Prostate gland (tissue), 2 donors: ENCODE results near the gene SELENOM. TPM values are rescaled to one million over a fixed set of nuclear protein-coding genes. Genes with fewer than 3 reads are reported as not detected.

ENCODE experiments used
- DNase-seq: peaks from one replicate; pipeline ENCODE4 v3.0.0-alpha.2; 2019; ENCODE audit warnings: low spot score
- H3K27ac ChIP-seq, 2 donors: fragments of 200-600 bp; sonication (generic); 2 replicates each; pipeline ENCODE4 v1.5.1; 2017 to 2019
- H3K27me3 ChIP-seq: fragments of 200-600 bp; sonication (generic); replicated peaks from 2 replicates; pipeline ENCODE4 v1.5.1; 2019; ENCODE audit not compliant: insufficient read depth
- H3K36me3 ChIP-seq, 2 donors: fragments of 200-600 bp; sonication (generic); 1 replicate in 1 of 2; 2 replicates in 1 of 2; pipeline versions ENCODE4 v1.5.1 to v1.8.1; 2017 to 2019
- H3K4me1 ChIP-seq: fragments of 200-600 bp; sonication (generic); replicated peaks from 2 replicates; pipeline ENCODE4 v1.5.1; 2019
- H3K4me3 ChIP-seq, 2 donors: fragments of 200-600 bp; sonication (generic); 2 replicates each; pipeline ENCODE4 v1.5.1; 2017 to 2019
- H3K9me3 ChIP-seq: fragments of 200-600 bp; sonication (generic); 2 replicates; pipeline ENCODE4 v1.5.1; 2017
- POLR2A ChIP-seq: fragments of 450-650 bp; IDR thresholded peaks from one replicate; pipeline ENCODE4 v1.6.1; 2016; ENCODE audit warnings: antibody characterized with exemption, mild to moderate bottlenecking
- POLR2AphosphoS5 ChIP-seq: sonication (generic); formaldehyde crosslinking; IDR thresholded peaks from one replicate; pipeline ENCODE4 v1.6.1; 2017; ENCODE audit warnings: antibody characterized with exemption
- WGBS: methylation state at CpG from one replicate; pipeline ENCODE4 v1.1.5; 2018; 5-methylcytosine and 5-hydroxymethylcytosine counted together
- intact Hi-C: fragments of 100-400 bp; cut with DNase I; formaldehyde crosslinking; loops from one replicate; pipeline ENCODE4 v1.14.2; 2022
- total RNA-seq, 2 donors: library from RNA; depleted of rRNA; stranded (reverse); fragments of >200 nt; gene quantifications; one replicate each; pipeline ENCODE4 v1.1.0, GENCODE V29; 2016
- TF ChIP-seq, protein P1 (sequence below), 4 experiments: fragments of 200-600 bp in 2 of 4; fragments of 450-650 bp in 2 of 4; sonication (generic) in 2 of 4; IDR thresholded peaks; 1 replicate in 3 of 4; 2 replicates in 1 of 4; pipeline ENCODE4 v1.5.1; 2016 to 2019; ENCODE audit warnings: antibody characterized with exemption in 4 of 4, mild to moderate bottlenecking in 2 of 4, moderate library complexity in 2 of 4

SELENOM gene, protein sequence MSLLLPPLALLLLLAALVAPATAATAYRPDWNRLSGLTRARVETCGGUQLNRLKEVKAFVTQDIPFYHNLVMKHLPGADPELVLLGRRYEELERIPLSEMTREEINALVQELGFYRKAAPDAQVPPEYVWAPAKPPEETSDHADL
- 100 to 1,000 TPM; 382 to 434 TPM for total RNA-seq

DNA sequence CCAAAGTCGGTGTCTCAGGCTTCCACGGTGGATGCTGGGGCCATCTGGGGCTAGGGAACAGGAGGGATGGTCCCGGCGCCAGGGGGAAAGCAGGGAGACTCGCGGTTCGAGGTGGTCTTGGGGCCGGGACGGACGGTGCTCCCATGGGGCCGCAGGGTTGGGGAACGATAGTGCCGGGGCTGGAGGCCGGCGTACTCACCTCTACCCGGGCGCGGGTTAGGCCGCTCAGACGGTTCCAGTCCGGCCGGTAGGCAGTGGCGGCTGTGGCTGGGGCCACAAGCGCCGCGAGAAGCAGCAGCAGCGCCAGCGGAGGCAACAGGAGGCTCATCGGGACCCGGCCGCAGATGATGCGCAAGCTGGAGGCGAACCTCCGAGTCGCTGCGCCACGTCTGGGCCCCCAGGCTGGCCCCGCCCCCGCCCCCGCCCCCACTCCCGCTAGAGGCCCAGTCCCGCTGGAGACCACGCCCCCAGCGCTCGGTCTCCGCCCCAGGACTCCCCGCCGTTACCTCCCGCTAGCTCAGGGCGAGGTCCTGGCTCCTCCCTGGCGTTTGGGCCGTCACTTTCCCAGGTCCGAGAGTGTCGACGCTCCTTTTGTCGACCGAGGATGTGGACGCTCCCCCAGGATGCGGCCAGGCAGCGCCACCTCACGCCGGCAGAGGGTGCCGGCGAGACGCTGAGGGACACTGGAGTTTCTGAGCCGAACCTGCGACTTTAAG lies at the start of gene SELENOM:
TSS of gene SELENOM (minus strand) at position 391 of the 716 bp plus-strand sequence. CDS start at position 328, 63 bp downstream.
- no peaks in the 10 kb centered on the region for H3K27me3 ChIP-seq
- 4% methylated on average over 52 of the region's 67 CpGs for WGBS
- peaks cover 4% of the 10 kb centered on the region for H3K4me1 ChIP-seq
- peak within 1 kb of the TSS; percentile 90 to 97 for H3K27ac ChIP-seq
- H3K9me3 ChIP-seq: no peaks in the 10 kb centered on the region
- H3K36me3 ChIP-seq: no peaks in the 10 kb centered on the region
- TF ChIP-seq POLR2AphosphoS5: peak; percentile 97
- TF ChIP-seq, protein P1, sequence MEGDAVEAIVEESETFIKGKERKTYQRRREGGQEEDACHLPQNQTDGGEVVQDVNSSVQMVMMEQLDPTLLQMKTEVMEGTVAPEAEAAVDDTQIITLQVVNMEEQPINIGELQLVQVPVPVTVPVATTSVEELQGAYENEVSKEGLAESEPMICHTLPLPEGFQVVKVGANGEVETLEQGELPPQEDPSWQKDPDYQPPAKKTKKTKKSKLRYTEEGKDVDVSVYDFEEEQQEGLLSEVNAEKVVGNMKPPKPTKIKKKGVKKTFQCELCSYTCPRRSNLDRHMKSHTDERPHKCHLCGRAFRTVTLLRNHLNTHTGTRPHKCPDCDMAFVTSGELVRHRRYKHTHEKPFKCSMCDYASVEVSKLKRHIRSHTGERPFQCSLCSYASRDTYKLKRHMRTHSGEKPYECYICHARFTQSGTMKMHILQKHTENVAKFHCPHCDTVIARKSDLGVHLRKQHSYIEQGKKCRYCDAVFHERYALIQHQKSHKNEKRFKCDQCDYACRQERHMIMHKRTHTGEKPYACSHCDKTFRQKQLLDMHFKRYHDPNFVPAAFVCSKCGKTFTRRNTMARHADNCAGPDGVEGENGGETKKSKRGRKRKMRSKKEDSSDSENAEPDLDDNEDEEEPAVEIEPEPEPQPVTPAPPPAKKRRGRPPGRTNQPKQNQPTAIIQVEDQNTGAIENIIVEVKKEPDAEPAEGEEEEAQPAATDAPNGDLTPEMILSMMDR (IDR thresholded peaks at IDR 0.05): peak; percentile 66 to 99 (median 96)
- TF ChIP-seq POLR2A: peak; percentile 64
- DNase-seq: peak; percentile 98
- intact Hi-C loops: loop anchor here (2.0 to 5.0 kb wide), 2 partner anchors 40 to 123 kb away; no protein-coding TSS in a partner anchor
- peak within 1 kb of the TSS; percentile 64 to 91 for H3K4me3 ChIP-seq

DNA sequence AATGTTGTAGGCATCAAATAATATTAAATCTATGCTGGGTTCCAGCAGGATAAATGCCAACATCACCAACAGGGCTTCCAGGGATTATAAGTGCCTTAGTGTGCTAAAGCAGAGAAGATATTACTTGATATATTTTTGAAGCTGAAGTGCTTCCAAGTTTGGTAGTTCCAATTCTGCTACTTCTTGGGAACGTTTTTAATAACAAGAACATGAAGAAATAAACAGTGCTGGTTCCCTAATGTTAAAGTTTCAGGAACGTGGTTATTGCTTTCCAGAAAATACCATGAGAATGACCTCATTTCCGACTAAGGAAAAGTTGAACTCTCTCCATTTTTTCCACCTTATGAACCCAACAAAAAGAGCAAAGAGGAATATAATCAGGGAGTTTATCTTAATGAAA lies 48.1 kb upstream of the SELENOM start:
- intact Hi-C loops: no loop called here
- no peaks in the 10 kb centered on the region for H3K27me3 ChIP-seq
- 30% methylated on average over 3 of the region's 3 CpGs for WGBS
- H3K9me3 ChIP-seq: no peaks in the 10 kb centered on the region
- DNase-seq: no peak
- no peak overlapping the region for H3K4me3 ChIP-seq
- H3K27ac ChIP-seq: peak overlapping the region; percentile 46 to 56
- no peaks in the 10 kb centered on the region for H3K4me1 ChIP-seq
- TF ChIP-seq, protein P1 (IDR thresholded peaks at IDR 0.05): no peak
- TF ChIP-seq POLR2A (no peak), POLR2AphosphoS5 (peak; percentile 41)
- no peaks in the 10 kb centered on the region for H3K36me3 ChIP-seq

DNA sequence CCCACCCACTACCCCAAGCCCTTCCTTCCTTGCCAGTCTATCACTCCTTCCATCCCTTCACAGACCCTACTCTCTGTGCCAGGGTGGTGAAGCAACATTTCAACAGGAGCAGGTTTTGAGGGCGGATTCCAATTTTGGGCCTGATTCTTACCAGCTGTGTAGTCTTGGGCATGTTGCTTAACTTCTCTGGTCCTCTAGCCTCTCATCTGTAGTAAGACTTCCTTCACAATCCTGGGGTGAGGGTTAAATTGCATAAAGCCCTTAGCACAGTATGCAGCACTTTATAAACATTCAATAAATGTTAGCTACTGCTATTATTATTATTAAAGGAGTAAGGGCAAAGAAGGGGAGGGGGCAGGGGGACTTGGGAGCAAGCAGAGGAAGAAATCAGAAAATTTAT lies 47.6 kb upstream of the SELENOM start:
- H3K27me3 ChIP-seq: no peaks in the 10 kb centered on the region
- no peaks in the 10 kb centered on the region for H3K4me1 ChIP-seq
- H3K9me3 ChIP-seq: no peaks in the 10 kb centered on the region
- peak overlapping the region; percentile 20 to 46 for H3K27ac ChIP-seq
- no peak for TF ChIP-seq POLR2AphosphoS5
- TF ChIP-seq, protein P1 (IDR thresholded peaks at IDR 0.05): no peak
- TF ChIP-seq POLR2A: no peak
- no peak for DNase-seq
- WGBS: 84% methylated on average over 1 of the region's 1 CpG
- no peaks in the 10 kb centered on the region for H3K36me3 ChIP-seq
- no peak overlapping the region for H3K4me3 ChIP-seq
- intact Hi-C loops: no loop called here

- Histone ChIP-seq H3K9me3 (no peaks in the 10 kb centered on the region), H3K27me3 (no peaks in the 10 kb centered on the region), H3K4me3 (no peak overlapping the region), H3K27ac (no peak overlapping the region), H3K4me1 (no peaks in the 10 kb centered on the region), H3K36me3 (no peaks in the 10 kb centered on the region)
- intact Hi-C loops: no loop called here
- TF ChIP-seq, protein P1 (IDR thresholded peaks at IDR 0.05): no peak
- TF ChIP-seq POLR2AphosphoS5 (no peak), POLR2A (no peak)
- no peak for DNase-seq
- 77% methylated on average over 3 of the region's 3 CpGs for WGBS
Measured at GRCh38 chr22:31153357-31153756, 46.0 kb upstream of the SELENOM start.
